B cell (primary cell): ENCODE results near the gene MYO16. TPM values are rescaled to one million over a fixed set of nuclear protein-coding genes. Genes with fewer than 3 reads are reported as not detected.

ENCODE experiments used
- ATAC-seq: fragments of 200-7000 bp; cut with Tn5 transposase; one replicate; pipeline ENCODE4 v1.10.0; 2021; ENCODE audit warnings: low read depth, mild to moderate bottlenecking, moderate number of reproducible peaks, moderate library complexity
- CTCF ChIA-PET: fragments of 350-600 bp; sonication (Branson Sonifier 250); formaldehyde crosslinking; loops from one replicate; lab custom pipeline; 2021; ENCODE audit warnings: antibody characterized with exemption, inconsistent platforms; lab: Charles Lee
- POLR2A ChIA-PET: fragments of 350-600 bp; sonication (Branson Sonifier 250); formaldehyde crosslinking; loops from one replicate; lab custom pipeline; 2021; ENCODE audit warnings: antibody characterized with exemption; lab: Charles Lee
- DNase-seq: peaks from one replicate; pipeline ENCODE4 v3.0.0; 2013
- H2AFZ ChIP-seq: 2 replicates; pipeline ENCODE4 v1.6.1; 2012; ENCODE audit warnings: mild to moderate bottlenecking, low read depth, low read length; ENCODE audit not compliant: insufficient read depth, poor library complexity, severe bottlenecking
- H3K27ac ChIP-seq, 2 donors: 1 replicate in 1 of 2; 2 replicates in 1 of 2; pipeline ENCODE4 v1.5.1; 2012 to 2013; ENCODE audit warnings: low read length in 2 of 2, mild to moderate bottlenecking in 2 of 2, moderate library complexity in 1 of 2
- H3K27me3 ChIP-seq, 4 experiments: fragments of 200-600 bp in 1 of 4; sonication (generic) in 1 of 4; replicated peaks in 1 of 4; 1 replicate in 2 of 4; 2 replicates in 2 of 4; pipeline versions ENCODE4 v1.6.1 to v1.7.0; 2013 to 2016; ENCODE audit warnings: low read length in 3 of 4, mild to moderate bottlenecking in 2 of 4, mixed read lengths in 1 of 4, moderate library complexity in 1 of 4; ENCODE audit not compliant: insufficient read depth in 4 of 4, control insufficient read depth in 3 of 4; ENCODE audit errors: control extremely low read depth in 1 of 4
- H3K36me3 ChIP-seq, 2 experiments: replicated peaks in 1 of 2; 1 replicate in 1 of 2; 2 replicates in 1 of 2; pipeline versions ENCODE4 v1.6.1 to v1.7.1; 2013; ENCODE audit warnings: low read length in 1 of 2; ENCODE audit not compliant: insufficient read depth in 2 of 2, control insufficient read depth in 1 of 2; ENCODE audit errors: control extremely low read depth in 1 of 2, extremely low read depth in 1 of 2
- H3K4me1 ChIP-seq, 2 donors: fragments of 200-600 bp in 1 of 2; sonication (generic) in 1 of 2; 1 replicate in 1 of 2; 2 replicates in 1 of 2; pipeline versions ENCODE4 v1.5.1 to v1.6.1; 2013 to 2017; ENCODE audit warnings: low read length in 2 of 2; ENCODE audit not compliant: control insufficient read depth in 2 of 2, insufficient read depth in 2 of 2
- H3K4me2 ChIP-seq: replicated peaks from 2 replicates; pipeline ENCODE3; 2012; ENCODE audit warnings: mild to moderate bottlenecking, low read depth, low read length; ENCODE audit not compliant: poor library complexity, severe bottlenecking
- H3K4me3 ChIP-seq, 5 experiments: fragments of 200-600 bp in 1 of 5; sonication (generic) in 1 of 5; 1 replicate in 3 of 5; 2 replicates in 2 of 5; pipeline versions ENCODE4 v1.5.1 to v1.7.0; 2011 to 2016; ENCODE audit warnings: low read length in 4 of 5, mild to moderate bottlenecking in 4 of 5, low read depth in 2 of 5, control low read depth in 1 of 5, moderate library complexity in 1 of 5; ENCODE audit not compliant: insufficient read depth in 1 of 5; ENCODE audit errors: control extremely low read depth in 1 of 5, extremely low read depth in 1 of 5
- H3K79me2 ChIP-seq: fragments of 200-600 bp; sonication (generic); one replicate; pipeline ENCODE4 v1.6.0; 2016; ENCODE audit warnings: low read length; ENCODE audit not compliant: control insufficient read depth, insufficient read depth
- H3K9ac ChIP-seq: fragments of 200-600 bp; sonication (generic); 2 replicates; pipeline ENCODE4 v1.6.1; 2017; ENCODE audit warnings: mild to moderate bottlenecking, low read length, moderate library complexity
- H3K9me3 ChIP-seq, 3 donors: one replicate each; pipeline versions ENCODE4 v1.6.1 to v1.7.1; 2013; ENCODE audit warnings: low read length in 2 of 3; ENCODE audit not compliant: control insufficient read depth in 2 of 3, insufficient read depth in 1 of 3; ENCODE audit errors: control extremely low read depth in 1 of 3
- H4K20me1 ChIP-seq: 2 replicates; pipeline ENCODE4 v1.6.0; 2012; ENCODE audit warnings: mild to moderate bottlenecking, low read length; ENCODE audit not compliant: insufficient read depth, control insufficient read depth, poor library complexity, severe bottlenecking
- H3K27ac Mint-ChIP-seq: one replicate; pipeline ENCODE4 v1.8.0; 2021; ENCODE audit warnings: mixed read lengths
- H3K27me3 Mint-ChIP-seq: one replicate; pipeline ENCODE4 v1.8.0; 2021; ENCODE audit warnings: mixed read lengths
- H3K4me1 Mint-ChIP-seq: one replicate; pipeline ENCODE4 v1.8.0; 2021; ENCODE audit warnings: mixed read lengths
- H3K4me3 Mint-ChIP-seq: one replicate; pipeline ENCODE4 v1.8.0; 2021; ENCODE audit warnings: mixed read lengths
- H3K9me3 Mint-ChIP-seq: one replicate; pipeline ENCODE4 v1.8.0; 2022; ENCODE audit warnings: mixed read lengths; ENCODE audit not compliant: insufficient read depth
- EZH2 ChIP-seq: IDR thresholded peaks from 2 replicates; pipeline ENCODE4 v1.6.1; 2012; ENCODE audit warnings: borderline replicate concordance, low read depth, mild to moderate bottlenecking, moderate library complexity, low read length; ENCODE audit not compliant: insufficient read depth, poor library complexity, severe bottlenecking
- WGBS: methylation state at CpG from one replicate; pipeline ENCODE4 v1.1.5; 2013; ENCODE audit warnings: missing lambda C conversion rate; ENCODE audit not compliant: insufficient coverage; 5-methylcytosine and 5-hydroxymethylcytosine counted together
- intact Hi-C: fragments of 100-400 bp; cut with micrococcal nuclease; formaldehyde crosslinking; loops from one replicate; pipeline ENCODE4 v1.10.0; 2022
- polyA plus RNA-seq: library from polyadenylated mRNA; depleted of rRNA; stranded (reverse); fragments of >200 nt; gene quantifications from 2 replicates; pipeline ENCODE4 v1.2.3, GENCODE V29; 2012
- total RNA-seq, 2 donors: library from RNA; stranded (reverse); fragments of 120-200 nt in 1 of 2; gene quantifications; 1 replicate in 1 of 2; 2 replicates in 1 of 2; pipeline versions ENCODE4 v1.2.3 to v1.2.4, GENCODE V29; 2013 to 2022
- TF ChIP-seq, protein P1 (sequence below): fragments of 200-600 bp; IDR thresholded peaks from one replicate; pipeline ENCODE4 v1.8.0; 2022; ENCODE audit warnings: antibody characterized with exemption, mild to moderate bottlenecking

MYO16 gene
- total and polyA plus RNA-seq, 2 donors (not counting 1 experiment from before 2014, with no cell fraction given) = not detected

DNA sequence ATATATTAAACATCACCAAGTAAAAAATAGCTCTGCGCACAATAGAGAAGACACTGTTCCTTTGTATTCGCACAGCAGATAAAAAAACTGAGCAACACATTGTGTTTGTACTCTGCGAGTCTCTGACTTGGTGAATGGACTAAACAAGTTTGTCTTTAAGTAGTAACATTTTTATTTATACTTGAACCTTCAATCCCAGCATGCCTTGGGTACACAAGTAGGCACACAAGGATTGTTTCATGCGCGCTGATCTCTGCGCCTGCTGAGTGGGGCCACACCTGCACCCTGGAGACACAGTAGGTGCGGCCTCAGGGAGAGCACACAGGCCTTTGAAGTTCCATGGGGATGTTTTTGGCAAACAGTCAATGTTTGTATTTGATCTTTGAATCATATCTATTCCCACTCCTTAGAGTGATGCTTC lies 318.9 kb downstream of the MYO16 start:
- ATAC-seq = no peak
- Histone ChIP-seq H3K4me2 (no peak overlapping the region), H3K4me1 (no peaks in the 10 kb centered on the region), H3K79me2 (no peaks in the 10 kb centered on the region), H3K9me3 (no peaks in the 10 kb centered on the region), H3K4me3 (no peak overlapping the region), H3K27ac (no peak overlapping the region), H3K27me3 (no peaks in the 10 kb centered on the region), H3K9ac (no peak overlapping the region), H4K20me1 (no peaks in the 10 kb centered on the region), H2AFZ (no peak overlapping the region), H3K36me3 (no peaks in the 10 kb centered on the region)
- Mint-ChIP-seq H3K4me3 (no peak overlapping the region), H3K9me3 (no peaks in the 10 kb centered on the region), H3K27me3 (no peaks in the 10 kb centered on the region), H3K4me1 (no peaks in the 10 kb centered on the region), H3K27ac (no peak overlapping the region)
- no peak for TF ChIP-seq EZH2
- TF ChIP-seq, protein P1, sequence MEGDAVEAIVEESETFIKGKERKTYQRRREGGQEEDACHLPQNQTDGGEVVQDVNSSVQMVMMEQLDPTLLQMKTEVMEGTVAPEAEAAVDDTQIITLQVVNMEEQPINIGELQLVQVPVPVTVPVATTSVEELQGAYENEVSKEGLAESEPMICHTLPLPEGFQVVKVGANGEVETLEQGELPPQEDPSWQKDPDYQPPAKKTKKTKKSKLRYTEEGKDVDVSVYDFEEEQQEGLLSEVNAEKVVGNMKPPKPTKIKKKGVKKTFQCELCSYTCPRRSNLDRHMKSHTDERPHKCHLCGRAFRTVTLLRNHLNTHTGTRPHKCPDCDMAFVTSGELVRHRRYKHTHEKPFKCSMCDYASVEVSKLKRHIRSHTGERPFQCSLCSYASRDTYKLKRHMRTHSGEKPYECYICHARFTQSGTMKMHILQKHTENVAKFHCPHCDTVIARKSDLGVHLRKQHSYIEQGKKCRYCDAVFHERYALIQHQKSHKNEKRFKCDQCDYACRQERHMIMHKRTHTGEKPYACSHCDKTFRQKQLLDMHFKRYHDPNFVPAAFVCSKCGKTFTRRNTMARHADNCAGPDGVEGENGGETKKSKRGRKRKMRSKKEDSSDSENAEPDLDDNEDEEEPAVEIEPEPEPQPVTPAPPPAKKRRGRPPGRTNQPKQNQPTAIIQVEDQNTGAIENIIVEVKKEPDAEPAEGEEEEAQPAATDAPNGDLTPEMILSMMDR = no peak
- WGBS = 92% methylated on average over 3 of the region's 7 CpGs
- intact Hi-C loops = no loop called here
- CTCF ChIA-PET = no interaction called here
- DNase-seq = no peak
- POLR2A ChIA-PET = no interaction called here

DNA sequence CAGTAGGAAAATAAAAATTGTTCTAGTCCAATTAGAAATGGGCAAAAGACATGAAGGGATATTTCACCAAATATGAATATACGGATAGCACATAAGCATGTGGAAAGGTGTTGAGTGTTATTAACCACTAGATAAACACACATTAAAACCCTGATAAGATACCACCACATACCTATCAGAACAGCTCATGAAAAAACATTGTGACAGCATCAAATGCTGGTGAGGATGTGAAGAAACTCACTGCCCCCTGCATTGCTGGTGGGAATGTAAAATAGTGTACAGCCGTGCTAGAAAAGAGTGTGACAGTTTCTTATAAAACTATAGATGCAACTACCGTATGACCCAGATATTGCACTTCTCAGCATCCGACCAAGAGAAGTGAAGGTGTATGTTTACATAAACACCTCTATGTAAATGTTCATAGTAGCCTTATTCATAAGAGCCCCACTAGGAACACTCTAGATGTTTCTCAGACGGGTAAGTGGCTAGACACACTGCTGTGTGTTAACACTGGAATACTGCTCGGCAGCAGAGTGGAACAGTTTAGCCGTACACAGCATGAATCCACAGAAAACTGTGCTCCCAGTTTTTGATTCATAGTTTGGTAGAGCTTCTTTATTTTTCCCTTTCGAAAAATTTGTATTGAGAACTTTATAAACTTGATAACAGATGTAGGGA lies 321.1 kb downstream of the MYO16 start:
- H3K9ac ChIP-seq = no peak overlapping the region
- 90% methylated on average over 3 of the region's 8 CpGs for WGBS
- no peak overlapping the region for H3K4me2 ChIP-seq
- Mint-ChIP-seq H3K4me1 (no peaks in the 10 kb centered on the region), H3K27me3 (peaks cover 7% of the 10 kb centered on the region), H3K9me3 (no peaks in the 10 kb centered on the region), H3K4me3 (no peak overlapping the region), H3K27ac (no peak overlapping the region)
- no peak overlapping the region for H2AFZ ChIP-seq
- no peak overlapping the region for H3K27ac ChIP-seq
- ATAC-seq (no peak), DNase-seq (no peak)
- H3K4me3 ChIP-seq = no peak overlapping the region
- no peaks in the 10 kb centered on the region for H3K9me3 ChIP-seq
- no peaks in the 10 kb centered on the region for H3K27me3 ChIP-seq
- intact Hi-C loops = no loop called here
- no peaks in the 10 kb centered on the region for H3K36me3 ChIP-seq
- H3K79me2 ChIP-seq = no peaks in the 10 kb centered on the region
- H3K4me1 ChIP-seq = no peaks in the 10 kb centered on the region
- ChIA-PET POLR2A (no interaction called here), CTCF (interaction anchor here (3.0 kb wide), 1 partner anchor 10 kb away, joined by 14 read pairs; no protein-coding TSS in a partner anchor)
- TF ChIP-seq, protein P1 = no peak
- TF ChIP-seq EZH2 = no peak
- H4K20me1 ChIP-seq = no peaks in the 10 kb centered on the region
